Panc1 (cell line): ENCODE results near the gene ITGB3. TPM values are rescaled to one million over a fixed set of nuclear protein-coding genes. Genes with fewer than 3 reads are reported as not detected.
A peak's percentile ranks its signal among the peaks of the same experiment; 100 is the strongest.

Experiments
- ATAC-seq: fragments of 200-7000 bp; cut with Tn5 transposase; 2 replicates; pipeline ENCODE4 v1.9.1; 2020; ENCODE audit warnings: mild to moderate bottlenecking, moderate library complexity
- BruUV-seq: library from RNA; stranded (reverse); fragments of 400-500 nt; replicated peaks from 2 replicates; lab custom pipeline; 2021; lab: Mats Ljungman, UMichigan
- CTCF ChIA-PET: fragments of 300-600 bp; sonication (Branson Sonifier 250); formaldehyde crosslinking; loops from one replicate; lab custom pipeline; 2022; ENCODE audit warnings: antibody characterized with exemption; lab: Charles Lee
- POLR2A ChIA-PET: fragments of 300-600 bp; sonication (Branson Sonifier 250); formaldehyde crosslinking; loops from one replicate; lab custom pipeline; 2022; ENCODE audit warnings: antibody characterized with exemption; lab: Charles Lee
- DNase-seq: peaks from one replicate; pipeline ENCODE4 v3.0.0-alpha.2; 2010; ENCODE audit warnings: low read depth, low spot score
- H3K27ac ChIP-seq: 2 replicates; pipeline ENCODE4 v1.5.1; 2011; ENCODE audit warnings: mild to moderate bottlenecking, low read length, inconsistent platforms
- H3K27me3 ChIP-seq: fragments of 200-500 bp; sonication (Bioruptor generic); 2 replicates; pipeline ENCODE4 v1.6.0; 2014; ENCODE audit warnings: low read length, inconsistent platforms; ENCODE audit not compliant: control insufficient read depth, insufficient read depth
- H3K36me3 ChIP-seq: fragments of 200-500 bp; sonication (Bioruptor generic); 2 replicates; pipeline ENCODE4 v1.5.1; 2014; ENCODE audit warnings: inconsistent platforms, mild to moderate bottlenecking, low read length, moderate library complexity; ENCODE audit not compliant: control insufficient read depth, insufficient read depth
- H3K4me1 ChIP-seq: 2 replicates; pipeline ENCODE4 v1.5.1; 2011; ENCODE audit warnings: inconsistent platforms, mild to moderate bottlenecking, low read length, moderate library complexity; ENCODE audit not compliant: control insufficient read depth, insufficient read depth
- H3K4me3 ChIP-seq, 2 experiments: 2 replicates each; pipeline ENCODE4 v1.5.1; 2011 to 2012; ENCODE audit warnings: low read depth in 2 of 2, low read length in 2 of 2, mild to moderate bottlenecking in 2 of 2, inconsistent platforms in 1 of 2, moderate library complexity in 1 of 2
- H3K9me3 ChIP-seq: fragments of 200-500 bp; sonication (Bioruptor generic); 2 replicates; pipeline ENCODE4 v1.5.1; 2014; ENCODE audit warnings: low read depth, mild to moderate bottlenecking, inconsistent platforms, low read length, moderate library complexity; ENCODE audit not compliant: control insufficient read depth, insufficient read depth
- CTCF ChIP-seq: fragments of 450-650 bp; IDR thresholded peaks from 2 replicates; pipeline ENCODE4 v1.5.1; 2017; ENCODE audit warnings: mild to moderate bottlenecking
- POLR2AphosphoS5 ChIP-seq: IDR thresholded peaks from 2 replicates; pipeline ENCODE4 v1.6.1; 2012; ENCODE audit warnings: mild to moderate bottlenecking, low read depth, low read length, moderate library complexity
- REST ChIP-seq, 2 experiments: IDR thresholded peaks; 2 replicates each; pipeline ENCODE4 v1.6.1; 2011 to 2012; ENCODE audit warnings: low read depth in 2 of 2, control low read depth in 1 of 2, low read length in 1 of 2, mild to moderate bottlenecking in 1 of 2, moderate library complexity in 1 of 2; ENCODE audit not compliant: insufficient read depth in 1 of 2
- SIN3A ChIP-seq: IDR thresholded peaks from 2 replicates; pipeline ENCODE4 v1.6.1; 2012; ENCODE audit warnings: low read depth, mild to moderate bottlenecking, low read length, moderate library complexity, borderline replicate concordance; ENCODE audit not compliant: insufficient read depth
- TCF7L2 ChIP-seq: IDR thresholded peaks from 2 replicates; pipeline ENCODE4 v1.6.1; 2011; ENCODE audit warnings: mild to moderate bottlenecking, low read depth, low read length, inconsistent platforms
- in situ Hi-C: cut with HindIII; loops from 2 replicates; pipeline ENCODE4 v1.10.0; 2016; ENCODE audit warnings: low sequenced_read_pairs, low pct_unique_long_range_greater_than_20kb
- intact Hi-C: fragments of 100-400 bp; cut with micrococcal nuclease; formaldehyde crosslinking; loops from one replicate; pipeline ENCODE4 v1.10.0; 2022; ENCODE audit not compliant: unreplicated experiment
- total RNA-seq: library from RNA; stranded (reverse); gene quantifications from one replicate; pipeline ENCODE4 v1.2.1, GENCODE V29; 2021; ENCODE audit not compliant: unreplicated experiment

ITGB3 gene
- total RNA-seq, 1 experiment from 2014 or later = 17.6 TPM

GRCh38 chr17:47238321-47239010 is 15.2 kb upstream of the ITGB3 start:
- ATAC-seq (no peak), DNase-seq (no peak)
- H3K36me3 ChIP-seq = no peaks in the 10 kb centered on the region
- intact Hi-C loops = no loop called here
- TF ChIP-seq POLR2AphosphoS5 (no peak), CTCF (no peak), TCF7L2 (no peak), SIN3A (no peak), REST (IDR thresholded peaks at IDR 0.05; ENCODE audit: insufficient read depth in 1 of 2, low read depth in 2 of 2, low read length in 1 of 2) (no peak)
- H3K27me3 ChIP-seq = no peaks in the 10 kb centered on the region
- H3K4me1 ChIP-seq = peaks cover 4% of the 10 kb centered on the region; the same call in 1 of the 2 replicates
- H3K9me3 ChIP-seq = no peaks in the 10 kb centered on the region
- BruUV-seq = no TSS peak
- ChIA-PET POLR2A (no interaction called here), CTCF (no interaction called here)
- H3K27ac ChIP-seq = no peak overlapping the region
- no peak overlapping the region for H3K4me3 ChIP-seq
- in situ Hi-C loops = no loop called here

- TF ChIP-seq REST (IDR thresholded peaks at IDR 0.05; ENCODE audit: insufficient read depth in 1 of 2, low read depth in 2 of 2, low read length in 1 of 2) (no peak), CTCF (no peak), TCF7L2 (no peak), POLR2AphosphoS5 (no peak), SIN3A (no peak)
- CTCF ChIA-PET = no interaction called here
- no peak overlapping the region for H3K4me3 ChIP-seq
- ATAC-seq (peak; percentile 39; the same call in 1 of the 2 replicates), DNase-seq (no peak)
- POLR2A ChIA-PET = no interaction called here
- intact Hi-C loops (no loop called here), in situ Hi-C loops (no loop called here)
- H3K9me3 ChIP-seq = no peaks in the 10 kb centered on the region
- H3K4me1 ChIP-seq = peaks cover 4% of the 10 kb centered on the region; the same call in 1 of the 2 replicates
- H3K27me3 ChIP-seq = no peaks in the 10 kb centered on the region
- peak overlapping the region; percentile 26 for H3K27ac ChIP-seq
- BruUV-seq = no TSS peak
- H3K36me3 ChIP-seq = no peaks in the 10 kb centered on the region
Measured at GRCh38 chr17:47239619-47239966, 14.0 kb upstream of the ITGB3 start.
